Measurements from ENCODE around the gene ACADSB. TPM values are rescaled to one million over a fixed set of nuclear protein-coding genes. Genes with fewer than 3 reads are reported as not detected.

Gene ACADSB
- total RNA-seq, 4 donors from 2014 or later: 3.0 to 31.4 (median 13.9) TPM

- H3K36me3 ChIP-seq: no peaks in the 10 kb centered on the region
- H3K27ac ChIP-seq: no peak overlapping the region
- no peak overlapping the region for H3K4me3 ChIP-seq
- DNase-seq: no peak
- in situ Hi-C loops (cut with MboI; ENCODE audit: low pct_ligation_motif_present in 1 of 4, low pct_unique_long_range_greater_than_20kb in 1 of 4, low sequenced_read_pairs in 3 of 4) (no loop called here), intact Hi-C loops (cut with DNase I; ENCODE audit: low total_unique reads) (no loop called here)
- 54 to 69% methylated on average over 4 to 7 of the region's 7 CpGs for WGBS, 2 donors (ENCODE audit: low coverage in 1 of 2)
- TF ChIP-seq CTCF (IDR thresholded peaks at IDR 0.05): no peak
- TF ChIP-seq EP300 (IDR thresholded peaks at IDR 0.05; ENCODE audit: low read depth): no peak
- no peak for TF ChIP-seq POLR2A (IDR thresholded peaks at IDR 0.05)
- H3K27me3 ChIP-seq: no peaks in the 10 kb centered on the region
- no peaks in the 10 kb centered on the region for H3K4me1 ChIP-seq
- H3K9me3 ChIP-seq: no peaks in the 10 kb centered on the region
Observed at GRCh38 chr10:123081896-123082295, 73.1 kb downstream of the ACADSB start.

GRCh38 chr10:123083811-123084210, 75.0 kb downstream of the ACADSB start:
- Histone ChIP-seq H3K27ac (no peak overlapping the region), H3K4me3 (no peak overlapping the region), H3K4me1 (no peaks in the 10 kb centered on the region), H3K27me3 (no peaks in the 10 kb centered on the region), H3K9me3 (no peaks in the 10 kb centered on the region), H3K36me3 (no peaks in the 10 kb centered on the region)
- TF ChIP-seq EP300 (IDR thresholded peaks at IDR 0.05; ENCODE audit: low read depth): no peak
- TF ChIP-seq POLR2AphosphoS5 (IDR thresholded peaks at IDR 0.05): no peak
- no peak for TF ChIP-seq CTCF (IDR thresholded peaks at IDR 0.05)
- no peak for TF ChIP-seq POLR2A (IDR thresholded peaks at IDR 0.05)
- intact Hi-C loops (cut with DNase I; ENCODE audit: low total_unique reads): no loop called here
- in situ Hi-C loops (cut with MboI; ENCODE audit: low pct_ligation_motif_present in 1 of 4, low pct_unique_long_range_greater_than_20kb in 1 of 4, low sequenced_read_pairs in 3 of 4): no loop called here
- no peak for DNase-seq
- WGBS, 2 donors (ENCODE audit: low coverage in 1 of 2): 85% methylated on average over 6 of the region's 6 CpGs; no CpG with 5 or more reads in 1 of the 2 donors

- no peak for DNase-seq
- no peak for TF ChIP-seq EP300 (IDR thresholded peaks at IDR 0.05; ENCODE audit: low read depth)
- no peak for TF ChIP-seq POLR2AphosphoS5 (IDR thresholded peaks at IDR 0.05)
- TF ChIP-seq CTCF (IDR thresholded peaks at IDR 0.05): no peak
- TF ChIP-seq POLR2A (IDR thresholded peaks at IDR 0.05): no peak
- in situ Hi-C loops (cut with MboI; ENCODE audit: low pct_ligation_motif_present in 1 of 4, low pct_unique_long_range_greater_than_20kb in 1 of 4, low sequenced_read_pairs in 3 of 4): no loop called here
- WGBS, 2 donors (ENCODE audit: low coverage in 1 of 2): 88 to 89% methylated on average over 7 of the region's 7 CpGs
- intact Hi-C loops (cut with DNase I; ENCODE audit: low total_unique reads): no loop called here
- H3K27ac ChIP-seq: no peak overlapping the region
- H3K4me1 ChIP-seq: no peaks in the 10 kb centered on the region
- no peak overlapping the region for H3K4me3 ChIP-seq
- no peaks in the 10 kb centered on the region for H3K27me3 ChIP-seq
- H3K36me3 ChIP-seq: no peaks in the 10 kb centered on the region
- no peaks in the 10 kb centered on the region for H3K9me3 ChIP-seq
Observed at GRCh38 chr10:123086281-123086680, 77.5 kb downstream of the ACADSB start.

GRCh38 chr10:123087348-123087747, 78.5 kb downstream of the ACADSB start:
- Histone ChIP-seq H3K9me3 (no peaks in the 10 kb centered on the region), H3K27ac (no peak overlapping the region), H3K36me3 (no peaks in the 10 kb centered on the region), H3K4me1 (no peaks in the 10 kb centered on the region), H3K4me3 (no peak overlapping the region), H3K27me3 (no peaks in the 10 kb centered on the region)
- intact Hi-C loops (cut with DNase I; ENCODE audit: low total_unique reads): no loop called here
- in situ Hi-C loops (cut with MboI; ENCODE audit: low pct_ligation_motif_present in 1 of 4, low pct_unique_long_range_greater_than_20kb in 1 of 4, low sequenced_read_pairs in 3 of 4): no loop called here
- no peak for TF ChIP-seq CTCF (IDR thresholded peaks at IDR 0.05)
- no peak for TF ChIP-seq EP300 (IDR thresholded peaks at IDR 0.05; ENCODE audit: low read depth)
- TF ChIP-seq POLR2AphosphoS5 (IDR thresholded peaks at IDR 0.05): no peak
- no peak for TF ChIP-seq POLR2A (IDR thresholded peaks at IDR 0.05)
- whole genome bisulfite sequencing, 2 donors (ENCODE audit: low coverage in 1 of 2): 88 to 92% methylated on average over 4 of the region's 4 CpGs
- no peak for DNase-seq

Data from transverse colon (tissue), 4 donors.